Measurements from ENCODE around the gene AGAP3.

- TF ChIP-seq POLR2A (IDR thresholded peaks at IDR 0.05), result no peak
- no peak for TF ChIP-seq CTCF (IDR thresholded peaks at IDR 0.05)
These were observed 42.3 kb upstream of the AGAP3 start for GRCh38 chr7:151043959-151044358.
